ENCODE results near the gene KCNK18. TPM values are rescaled to one million over a fixed set of nuclear protein-coding genes. Genes with fewer than 3 reads are reported as not detected.
"Not testable (repeated sequence)": the region's sequence is repeated elsewhere in the genome, so short reads cannot be mapped to it uniquely, and the experiment has no call there.

Gene KCNK18
- total RNA-seq, 1 donor, result not detected

DNA sequence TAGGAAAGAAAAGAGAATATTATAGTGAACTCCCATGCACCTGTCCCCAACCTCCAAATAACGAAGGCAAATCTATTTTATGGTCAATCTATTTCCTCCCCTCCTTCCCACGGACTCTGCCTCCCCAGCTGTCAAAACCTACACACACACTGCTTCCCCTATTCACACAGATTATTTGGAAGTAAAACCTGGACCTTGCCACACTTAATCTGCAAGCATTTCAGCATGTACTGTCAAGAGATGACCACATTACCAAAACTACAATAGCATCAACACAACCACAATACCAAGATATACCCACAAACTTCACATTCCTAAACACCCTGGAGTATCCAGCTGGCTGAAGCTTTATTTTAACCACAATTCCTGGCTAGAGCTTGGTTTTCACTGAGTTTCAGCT, 27.8 kb upstream of the KCNK18 start:
- DNase-seq (ENCODE audit: low read depth in 2 of 3, low spot score in 2 of 3), result no peak

GRCh38 chr10:117170244-117170643, 27.0 kb upstream of the KCNK18 start:
- DNase-seq (ENCODE audit: low read depth in 2 of 3, low spot score in 2 of 3), result no peak

GRCh38 chr10:117174439-117175214, 22.7 kb upstream of the KCNK18 start:
- DNase-seq (ENCODE audit: low read depth in 2 of 3, low spot score in 2 of 3), result peak; percentile 69 to 93 (median 85)

- DNase-seq (ENCODE audit: low read depth in 2 of 3, low spot score in 2 of 3), result no peak
Measured at GRCh38 chr10:117175215-117175900, 21.9 kb upstream of the KCNK18 start.

DNA sequence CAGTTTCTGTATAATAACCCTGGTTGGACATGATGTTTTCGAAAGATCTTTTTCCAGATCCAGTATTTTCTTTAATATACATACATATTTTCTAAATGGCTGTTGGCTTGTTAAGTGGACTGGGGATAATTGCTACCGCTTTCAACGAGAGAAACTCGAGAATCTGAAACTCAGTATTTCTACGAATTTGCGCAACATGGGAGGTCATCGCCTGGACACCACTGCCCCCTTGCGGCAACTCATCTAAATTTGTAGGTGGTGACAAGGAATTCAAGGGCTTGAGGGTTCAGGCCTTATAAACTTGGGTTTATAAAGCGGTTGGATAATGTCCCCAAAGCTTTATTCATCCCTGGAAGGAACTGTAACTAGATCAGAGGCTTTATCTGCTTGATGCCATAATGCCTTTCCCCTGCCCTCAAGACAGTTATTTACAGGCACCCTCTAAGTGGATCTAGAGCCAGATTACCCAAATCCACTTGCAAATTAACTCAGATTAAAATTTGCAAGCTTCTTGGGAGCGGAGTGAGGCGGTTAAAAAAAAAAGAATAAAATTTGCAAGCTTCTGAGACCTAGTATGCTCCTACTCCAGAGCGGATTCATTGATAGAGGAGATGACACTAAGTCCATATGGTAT, 21.3 kb upstream of the KCNK18 start:
- DNase-seq (ENCODE audit: low read depth in 2 of 3, low spot score in 2 of 3), result peak; percentile 50 to 90 (median 76)

GRCh38 chr10:117178190-117178589, 19.1 kb upstream of the KCNK18 start:
- no peak for DNase-seq (ENCODE audit: low read depth in 2 of 3, low spot score in 2 of 3)

GRCh38 chr10:117184296-117184695, 13.0 kb upstream of the KCNK18 start:
- no peak for DNase-seq (ENCODE audit: low read depth in 2 of 3, low spot score in 2 of 3)

DNA sequence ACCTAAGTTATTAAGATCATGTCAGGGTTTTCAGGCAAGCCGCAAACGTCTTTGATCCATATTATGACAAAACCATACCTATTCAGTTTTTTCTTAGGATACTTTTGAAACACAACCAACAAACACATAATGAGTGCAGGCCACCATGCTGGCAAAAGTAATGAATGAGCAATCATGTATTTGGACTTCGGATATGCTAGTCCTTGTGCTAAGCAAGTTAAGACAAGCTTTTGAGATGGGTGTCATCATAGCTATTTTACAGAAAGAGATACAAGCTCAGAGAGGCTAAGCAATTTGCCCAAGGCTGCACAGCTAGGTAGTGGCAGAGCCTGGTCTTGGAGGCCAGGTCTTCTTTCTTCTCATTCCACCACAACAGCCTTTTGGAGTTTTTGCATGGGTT, 12.5 kb upstream of the KCNK18 start:
- no peak for DNase-seq (ENCODE audit: low read depth in 2 of 3, low spot score in 2 of 3)

DNA sequence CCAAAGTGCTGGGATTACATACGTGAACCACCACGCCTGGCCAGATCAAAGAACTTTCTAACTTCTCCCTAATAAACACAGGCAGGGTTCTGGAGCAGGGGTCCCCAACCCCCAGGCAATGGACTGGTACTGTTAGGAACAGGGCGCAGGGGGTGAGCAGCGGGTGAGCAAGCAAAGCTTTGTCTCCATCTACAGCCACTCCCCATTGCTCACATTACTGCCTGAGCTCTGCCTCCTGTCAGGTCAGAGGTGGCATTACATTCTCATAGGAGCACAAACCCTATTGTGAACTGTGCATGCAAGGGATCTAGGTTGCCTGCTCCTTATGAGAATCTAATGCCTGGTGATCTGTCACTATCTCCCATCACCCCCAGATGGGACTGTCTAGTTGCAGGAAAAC, 11.5 kb upstream of the KCNK18 start:
- DNase-seq (ENCODE audit: low read depth in 2 of 3, low spot score in 2 of 3), result not testable (repeated sequence)

DNA sequence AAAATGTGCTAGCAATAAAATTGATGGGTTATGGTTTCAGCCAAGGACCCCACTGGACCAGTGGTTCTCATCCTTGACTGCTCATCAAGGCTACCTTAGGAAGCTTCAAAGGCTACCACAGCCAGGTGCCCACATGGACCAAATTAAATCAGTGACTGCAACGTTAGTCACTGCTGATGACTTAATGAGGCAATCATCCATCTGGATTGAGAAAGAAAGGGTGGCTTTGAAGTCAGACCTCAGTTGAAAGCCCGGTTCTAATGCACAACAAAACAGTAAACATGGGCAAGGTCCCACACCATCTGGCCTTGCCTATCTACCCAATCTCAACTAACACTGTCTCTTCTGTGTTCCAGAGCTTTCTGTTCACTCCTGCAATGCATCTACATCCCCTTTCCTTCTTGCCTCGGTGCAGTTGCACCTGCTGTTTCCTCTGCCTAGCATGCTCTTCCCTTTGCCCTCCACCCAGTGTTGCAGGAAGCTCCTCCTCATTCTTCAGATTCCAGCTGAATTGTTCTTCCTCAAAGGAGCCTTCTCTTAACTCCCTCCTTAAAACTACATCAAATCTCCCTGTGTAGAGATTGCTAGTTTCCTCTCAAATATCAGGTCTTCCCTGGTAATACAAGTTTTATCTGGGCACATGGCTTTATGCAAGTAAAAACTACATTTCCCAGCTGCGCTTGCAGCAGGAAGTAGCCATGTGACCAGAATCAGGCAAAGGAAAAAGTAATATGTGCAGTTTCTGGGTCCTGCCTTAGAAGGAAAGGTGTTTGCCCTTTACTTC, 10.3 kb upstream of the KCNK18 start:
- no peak for DNase-seq (ENCODE audit: low read depth in 2 of 3, low spot score in 2 of 3)

GRCh38 chr10:117188371-117188770, 8.9 kb upstream of the KCNK18 start:
- DNase-seq (ENCODE audit: low read depth in 2 of 3, low spot score in 2 of 3), result no peak

DNA sequence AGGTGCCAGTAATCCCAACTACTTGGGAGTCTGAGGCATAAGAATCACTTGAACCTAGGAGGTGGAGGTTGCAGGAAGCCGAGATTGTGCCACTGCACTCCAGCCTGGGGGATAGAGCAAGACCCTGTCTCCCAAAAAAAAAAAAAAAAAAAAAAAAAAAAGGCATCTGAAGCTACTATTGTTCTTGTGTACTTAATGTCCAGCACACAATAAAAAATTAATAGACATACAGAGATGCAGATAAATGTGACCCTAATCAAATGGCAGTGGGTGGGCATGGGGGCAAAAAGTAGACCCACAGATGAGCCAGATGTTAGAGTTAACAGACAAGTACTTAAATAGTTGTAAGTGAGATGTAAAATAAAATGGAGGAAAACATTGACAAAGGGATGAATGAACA, 7.7 kb upstream of the KCNK18 start:
- no peak for DNase-seq (ENCODE audit: low read depth in 2 of 3, low spot score in 2 of 3)

DNA sequence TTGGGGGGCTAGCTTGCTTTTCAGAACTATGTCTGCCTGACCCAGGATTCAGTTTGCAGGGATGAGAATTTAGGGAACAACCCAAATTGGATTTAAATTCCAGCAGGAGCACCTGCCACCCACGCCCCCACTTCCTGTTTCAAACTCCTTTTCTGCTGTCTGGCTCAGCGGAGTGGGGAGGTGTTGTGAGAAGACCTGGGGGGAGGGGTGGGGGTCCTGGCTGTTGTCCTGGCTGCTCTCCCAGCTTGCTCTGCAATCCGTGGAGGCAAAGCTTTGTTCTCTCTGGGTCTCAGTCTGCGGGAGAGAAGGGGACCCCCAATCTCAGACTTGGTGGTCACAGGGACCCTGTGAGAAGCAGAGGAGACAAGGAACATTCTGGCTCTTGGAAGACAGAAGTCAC, 799 bp downstream of the KCNK18 start:
- no peak for DNase-seq (ENCODE audit: low read depth in 2 of 3, low spot score in 2 of 3)

DNA sequence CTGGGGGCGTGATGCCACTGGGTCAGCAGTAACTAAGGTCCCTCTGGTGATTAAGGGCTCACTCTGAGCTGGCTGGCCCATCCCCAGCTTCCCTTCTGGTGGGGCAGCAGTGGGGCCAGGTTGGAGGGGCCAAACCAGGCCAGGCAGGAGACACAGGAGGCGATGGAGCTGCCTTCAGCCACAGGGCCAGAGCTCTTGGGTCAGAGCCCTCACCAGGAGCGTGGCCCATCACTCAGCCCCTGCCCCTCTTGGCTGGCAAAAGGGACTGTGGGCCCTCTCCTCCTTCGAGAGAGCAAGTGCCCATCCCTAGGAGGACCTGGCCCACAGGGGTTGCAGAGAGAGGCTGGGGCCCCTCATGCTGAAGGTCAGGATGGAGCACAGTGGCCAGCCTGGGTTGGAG, 4.5 kb downstream of the KCNK18 start:
- no peak for DNase-seq (ENCODE audit: low read depth in 2 of 3, low spot score in 2 of 3)

- no peak for DNase-seq (ENCODE audit: low read depth in 2 of 3, low spot score in 2 of 3)
Measured at GRCh38 chr10:117204316-117204715, 7.0 kb downstream of the KCNK18 start.

DNA sequence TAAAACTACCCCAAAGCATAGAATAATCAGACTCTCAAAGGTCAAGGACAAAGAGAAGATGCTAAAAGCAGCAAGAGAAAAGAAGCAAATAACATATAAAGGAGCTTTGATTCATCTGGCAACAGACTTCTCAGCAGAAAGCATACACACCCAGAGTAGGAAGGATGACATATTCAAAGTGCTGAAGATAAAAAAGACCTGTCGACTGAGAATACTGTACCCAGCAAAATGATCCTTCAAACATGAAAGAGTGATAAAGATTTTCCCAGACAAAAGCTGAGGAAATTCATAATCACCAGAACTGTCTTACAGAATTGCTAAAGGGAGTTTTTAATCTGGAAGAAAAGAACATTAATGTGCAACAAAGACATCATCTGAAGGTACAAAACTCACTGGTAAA, 14.9 kb downstream of the KCNK18 start:
- DNase-seq (ENCODE audit: low read depth in 2 of 3, low spot score in 2 of 3), result no peak

DNA sequence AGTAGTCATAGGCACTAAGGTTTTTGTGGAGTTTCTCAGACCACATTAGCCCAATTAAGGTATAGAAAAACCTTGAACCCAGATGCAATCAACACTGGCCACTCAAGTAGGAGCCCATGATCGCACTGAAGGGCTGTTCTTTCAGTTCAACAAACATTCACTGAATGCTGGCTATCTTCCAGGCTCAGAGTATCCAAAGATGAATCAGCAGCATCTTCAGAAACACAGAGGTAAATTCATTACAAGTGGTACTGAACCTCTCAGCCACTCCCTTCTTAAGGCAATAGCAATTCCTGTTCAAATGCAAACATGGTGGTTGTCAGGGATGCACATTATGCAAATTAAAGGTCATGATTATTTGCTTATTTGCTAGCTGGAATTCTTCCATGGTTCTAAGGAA, 17.1 kb downstream of the KCNK18 start:
- DNase-seq (ENCODE audit: low read depth in 2 of 3, low spot score in 2 of 3), result no peak

GRCh38 chr10:117215079-117215478, 17.8 kb downstream of the KCNK18 start:
- DNase-seq (ENCODE audit: low read depth in 2 of 3, low spot score in 2 of 3), result no peak

DNA sequence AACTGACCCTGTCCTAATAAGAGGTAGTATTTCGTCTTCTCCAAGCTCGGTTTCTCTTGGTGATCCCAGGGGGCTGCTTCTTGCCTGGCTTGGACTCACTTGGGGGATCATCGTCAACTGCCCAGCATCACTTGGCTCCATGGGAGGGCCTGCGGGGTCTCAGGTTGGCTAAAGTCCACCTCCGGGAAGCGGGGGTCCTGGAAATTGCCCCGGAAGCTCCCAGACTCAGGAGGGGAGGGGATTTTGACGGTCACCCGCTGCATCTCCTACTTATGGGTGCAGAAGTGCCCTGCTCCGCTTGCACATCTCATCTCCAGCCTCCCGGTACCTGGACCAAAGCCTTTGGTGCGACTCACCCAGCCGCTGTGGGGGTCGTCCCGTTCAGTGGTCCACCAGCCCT, 18.7 kb downstream of the KCNK18 start:
- DNase-seq (ENCODE audit: low read depth in 2 of 3, low spot score in 2 of 3), result no peak

GRCh38 chr10:117216611-117217195, 19.4 kb downstream of the KCNK18 start:
- DNase-seq (ENCODE audit: low read depth in 2 of 3, low spot score in 2 of 3), result peak; percentile 61 to 76 (median 75)
